OCI-LY1 (cell line): Measurements from ENCODE around the gene CEBPG.

Experiments
- H2AFZ ChIP-seq: fragments of 200-600 bp; sonication (generic), shearing (Covaris generic); 2 replicates; pipeline ENCODE4 v1.6.0; 2014; ENCODE audit warnings: antibody characterized with exemption, mild to moderate bottlenecking, low read length
- H3F3A ChIP-seq: fragments of 200-600 bp; sonication (generic), shearing (Covaris generic); 2 replicates; pipeline ENCODE4 v1.6.0; 2014; ENCODE audit warnings: mild to moderate bottlenecking, antibody characterized with exemption, low read length, moderate library complexity; ENCODE audit not compliant: insufficient read depth
- H3K27ac ChIP-seq: fragments of 200-600 bp; sonication (generic); 2 replicates; pipeline ENCODE4 v1.5.1; 2014; ENCODE audit warnings: low read length, mixed run types, mild to moderate bottlenecking, low read depth; ENCODE audit not compliant: poor library complexity, severe bottlenecking
- H3K27me3 ChIP-seq: fragments of 200-600 bp; sonication (generic); 2 replicates; pipeline ENCODE4 v1.6.0; 2014; ENCODE audit warnings: antibody characterized with exemption, mild to moderate bottlenecking, low read length, moderate library complexity; ENCODE audit not compliant: insufficient read depth
- H3K36me3 ChIP-seq: fragments of 200-600 bp; sonication (generic); 2 replicates; pipeline ENCODE4 v1.6.1; 2014; ENCODE audit warnings: mild to moderate bottlenecking, antibody characterized with exemption, low read length, moderate library complexity, mixed read lengths; ENCODE audit not compliant: insufficient read depth
- H3K4me1 ChIP-seq: fragments of 200-600 bp; sonication (generic); 2 replicates; pipeline ENCODE4 v1.5.1; 2014; ENCODE audit warnings: mild to moderate bottlenecking, low read length, moderate library complexity; ENCODE audit not compliant: insufficient read depth, severe bottlenecking
- H3K4me2 ChIP-seq: fragments of 200-600 bp; sonication (generic), shearing (Covaris generic); 2 replicates; pipeline ENCODE4 v1.6.1; 2014; ENCODE audit warnings: low read length
- H3K4me3 ChIP-seq: fragments of 200-600 bp; sonication (generic); 2 replicates; pipeline ENCODE4 v1.5.1; 2014; ENCODE audit warnings: low read length, low read depth, mild to moderate bottlenecking, mixed read lengths; ENCODE audit not compliant: poor library complexity, severe bottlenecking
- H3K79me2 ChIP-seq: fragments of 200-600 bp; shearing (Covaris generic); 2 replicates; pipeline ENCODE4 v1.6.1; 2016; ENCODE audit warnings: mixed run types, low read length, mixed read lengths; ENCODE audit not compliant: insufficient read depth
- H3K9ac ChIP-seq: fragments of 200-600 bp; sonication (generic), shearing (Covaris generic); 2 replicates; pipeline ENCODE4 v1.6.1; 2014; ENCODE audit warnings: mild to moderate bottlenecking, low read length, mixed read lengths
- H3K9me2 ChIP-seq: fragments of 200-600 bp; sonication (generic), shearing (Covaris generic); 2 replicates; pipeline ENCODE4 v1.6.1; 2014; ENCODE audit warnings: low read depth, mild to moderate bottlenecking, low read length, mixed read lengths
- H3K9me3 ChIP-seq: fragments of 200-600 bp; shearing (Covaris generic); 2 replicates; pipeline ENCODE4 v1.6.1; 2014; ENCODE audit warnings: low read length, mixed read lengths
- H4K20me1 ChIP-seq: fragments of 200-600 bp; sonication (generic), shearing (Covaris generic); 2 replicates; pipeline ENCODE4 v1.6.0; 2016; ENCODE audit warnings: mild to moderate bottlenecking, low read length; ENCODE audit not compliant: insufficient read depth
- EZH2 ChIP-seq: fragments of 200-600 bp; sonication (generic), shearing (Covaris generic); IDR thresholded peaks from 2 replicates; pipeline ENCODE4 v1.8.0; 2017; ENCODE audit warnings: borderline replicate concordance, mixed run types, mild to moderate bottlenecking, antibody characterized with exemption, low read length, moderate library complexity, mixed read lengths
- TF ChIP-seq, protein P1 (sequence below): fragments of 200-600 bp; sonication (generic), shearing (Covaris generic); IDR thresholded peaks from 2 replicates; pipeline ENCODE4 v1.5.1; 2017; ENCODE audit warnings: mild to moderate bottlenecking, antibody characterized with exemption, low read length, moderate library complexity, mixed read lengths

Gene CEBPG

DNA sequence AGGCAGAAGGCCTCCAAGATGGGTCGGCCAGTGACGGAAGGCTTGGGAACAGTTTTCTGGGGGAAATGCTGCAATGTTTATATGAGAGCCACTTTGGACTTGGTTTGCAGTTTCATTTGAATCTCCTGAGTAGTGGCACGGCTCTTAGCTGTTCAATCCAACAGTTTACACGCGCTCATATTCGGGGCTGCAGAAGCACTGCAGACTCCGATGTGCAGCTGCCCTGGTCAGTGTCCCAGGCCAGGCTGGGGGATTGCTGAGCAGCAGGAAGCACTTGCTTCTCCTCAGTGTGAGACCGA, 31.7 kb downstream of the CEBPG start:
- Histone ChIP-seq H3K27me3 (no peaks in the 10 kb centered on the region), H3K9me2 (no peaks in the 10 kb centered on the region), H3K4me2 (no peak overlapping the region), H3K36me3 (no peaks in the 10 kb centered on the region), H3F3A (no peaks in the 10 kb centered on the region), H3K27ac (no peak overlapping the region), H2AFZ (no peak overlapping the region), H3K4me1 (no peaks in the 10 kb centered on the region), H3K4me3 (no peak overlapping the region), H3K9me3 (no peaks in the 10 kb centered on the region), H3K79me2 (no peaks in the 10 kb centered on the region), H4K20me1 (no peaks in the 10 kb centered on the region), H3K9ac (no peak overlapping the region)
- TF ChIP-seq, protein P1, sequence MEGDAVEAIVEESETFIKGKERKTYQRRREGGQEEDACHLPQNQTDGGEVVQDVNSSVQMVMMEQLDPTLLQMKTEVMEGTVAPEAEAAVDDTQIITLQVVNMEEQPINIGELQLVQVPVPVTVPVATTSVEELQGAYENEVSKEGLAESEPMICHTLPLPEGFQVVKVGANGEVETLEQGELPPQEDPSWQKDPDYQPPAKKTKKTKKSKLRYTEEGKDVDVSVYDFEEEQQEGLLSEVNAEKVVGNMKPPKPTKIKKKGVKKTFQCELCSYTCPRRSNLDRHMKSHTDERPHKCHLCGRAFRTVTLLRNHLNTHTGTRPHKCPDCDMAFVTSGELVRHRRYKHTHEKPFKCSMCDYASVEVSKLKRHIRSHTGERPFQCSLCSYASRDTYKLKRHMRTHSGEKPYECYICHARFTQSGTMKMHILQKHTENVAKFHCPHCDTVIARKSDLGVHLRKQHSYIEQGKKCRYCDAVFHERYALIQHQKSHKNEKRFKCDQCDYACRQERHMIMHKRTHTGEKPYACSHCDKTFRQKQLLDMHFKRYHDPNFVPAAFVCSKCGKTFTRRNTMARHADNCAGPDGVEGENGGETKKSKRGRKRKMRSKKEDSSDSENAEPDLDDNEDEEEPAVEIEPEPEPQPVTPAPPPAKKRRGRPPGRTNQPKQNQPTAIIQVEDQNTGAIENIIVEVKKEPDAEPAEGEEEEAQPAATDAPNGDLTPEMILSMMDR, result no peak
- no peak for TF ChIP-seq EZH2

DNA sequence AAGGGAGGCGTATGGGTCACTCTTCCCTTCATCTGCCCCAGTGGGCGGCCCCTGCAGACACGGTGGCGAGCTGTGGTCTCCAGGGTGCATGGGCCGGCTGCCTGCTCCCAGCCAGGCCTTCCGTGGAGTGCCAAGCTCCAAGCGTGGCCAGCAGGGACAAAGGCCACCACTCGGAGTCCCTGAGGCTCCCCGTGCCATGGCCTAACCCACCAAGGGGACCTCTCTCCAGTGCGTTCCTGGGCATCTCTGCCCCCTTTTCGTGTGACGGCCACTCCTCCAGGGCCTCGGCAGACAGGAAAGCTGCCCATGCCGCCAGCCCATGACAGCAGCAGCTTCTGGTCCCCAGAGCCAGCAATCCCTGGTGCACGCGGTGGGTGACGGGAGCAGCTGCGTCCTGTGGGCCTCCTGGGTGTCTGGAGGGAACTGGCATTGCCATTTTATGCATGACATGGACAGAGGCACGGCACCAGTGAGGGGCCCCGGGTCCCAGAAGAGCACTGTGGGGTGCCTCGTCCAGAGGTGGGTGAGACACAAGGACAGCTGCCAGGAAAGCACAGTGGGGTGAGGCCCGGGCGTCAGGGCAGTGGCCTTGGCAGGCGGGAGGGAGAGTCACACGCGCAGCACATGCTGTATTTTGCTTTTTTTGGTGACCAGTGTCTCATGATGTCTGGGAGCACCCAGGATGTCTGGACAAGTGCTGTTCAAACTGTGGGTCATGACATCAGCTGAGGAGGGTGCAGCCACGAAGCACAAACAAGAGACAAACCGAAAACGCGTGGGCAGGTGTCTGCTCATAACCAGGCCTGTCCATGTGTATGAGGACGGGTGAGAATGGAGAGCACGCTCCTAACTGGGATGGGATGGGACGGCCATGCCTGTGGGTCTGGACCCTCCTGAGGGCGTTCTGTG, 32.3 kb downstream of the CEBPG start:
- Histone ChIP-seq H3K9me2 (no peaks in the 10 kb centered on the region), H3K27ac (no peak overlapping the region), H3F3A (no peaks in the 10 kb centered on the region), H3K36me3 (no peaks in the 10 kb centered on the region), H2AFZ (no peak overlapping the region), H3K27me3 (no peaks in the 10 kb centered on the region), H3K4me1 (no peaks in the 10 kb centered on the region), H3K9me3 (no peaks in the 10 kb centered on the region), H3K79me2 (no peaks in the 10 kb centered on the region), H3K9ac (no peak overlapping the region), H4K20me1 (no peaks in the 10 kb centered on the region), H3K4me2 (no peak overlapping the region), H3K4me3 (no peak overlapping the region)
- TF ChIP-seq EZH2, result no peak
- TF ChIP-seq, protein P1, result no peak

DNA sequence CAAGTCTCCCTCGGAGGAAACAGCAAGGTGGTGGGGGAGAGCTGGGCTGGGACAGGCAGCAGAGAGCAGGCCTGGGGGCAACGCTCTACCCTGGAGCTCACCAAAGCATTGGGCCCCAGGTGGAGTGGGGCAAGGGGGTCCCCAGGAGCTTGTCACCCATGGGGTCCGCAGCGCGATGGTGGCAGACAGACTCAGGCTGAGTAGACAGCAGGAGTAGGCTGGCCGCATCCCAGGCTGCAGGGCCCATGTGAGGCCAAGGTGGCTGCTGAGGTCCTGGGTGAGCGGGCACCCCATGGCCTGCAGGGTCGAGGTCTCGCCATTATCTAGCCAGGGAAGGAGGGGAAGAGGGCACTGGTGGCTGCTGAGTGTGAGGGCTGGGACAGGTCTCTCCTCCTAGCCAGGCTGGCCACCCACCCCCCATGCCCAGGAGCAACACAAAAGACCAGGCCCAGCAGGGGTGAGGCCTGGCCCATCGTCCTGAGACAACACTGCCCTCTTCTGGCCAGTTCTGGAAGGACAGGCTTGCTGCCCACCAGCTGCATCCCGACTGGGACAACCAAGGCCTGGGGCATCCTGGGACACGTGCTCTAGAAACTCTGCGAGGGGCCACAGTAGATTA, 33.1 kb downstream of the CEBPG start:
- H3K9me2 ChIP-seq, result no peaks in the 10 kb centered on the region
- H3K36me3 ChIP-seq, result no peaks in the 10 kb centered on the region
- H3F3A ChIP-seq, result no peaks in the 10 kb centered on the region
- H3K27me3 ChIP-seq, result no peaks in the 10 kb centered on the region
- H2AFZ ChIP-seq, result no peak overlapping the region
- H4K20me1 ChIP-seq, result no peaks in the 10 kb centered on the region
- TF ChIP-seq EZH2, result no peak
- TF ChIP-seq, protein P1, result peak; percentile 85
- H3K9me3 ChIP-seq, result no peaks in the 10 kb centered on the region
- no peak overlapping the region for H3K4me2 ChIP-seq
- H3K4me3 ChIP-seq, result no peak overlapping the region
- no peaks in the 10 kb centered on the region for H3K79me2 ChIP-seq
- H3K27ac ChIP-seq, result no peak overlapping the region
- no peaks in the 10 kb centered on the region for H3K4me1 ChIP-seq
- H3K9ac ChIP-seq, result no peak overlapping the region
